Gastrocnemius medialis (tissue), 4 donors: ENCODE data around the gene PLAAT2.

ENCODE experiments used
- CTCF ChIP-seq, 5 experiments: fragments of 450-650 bp in 3 of 5; fragments of 200-600 bp in 2 of 5; sonication (generic) in 2 of 5; IDR thresholded peaks in 4 of 5; conservative IDR thresholded peaks in 1 of 5; 1 replicate in 4 of 5; 2 replicates in 1 of 5; pipeline ENCODE4 v1.5.1; 2016 to 2019; ENCODE audit warnings: antibody characterized with exemption in 5 of 5, mild to moderate bottlenecking in 3 of 5, moderate library complexity in 3 of 5
- POLR2A ChIP-seq, 2 donors: fragments of 450-650 bp; IDR thresholded peaks; one replicate each; pipeline ENCODE4 v1.6.1; 2017; ENCODE audit warnings: antibody characterized with exemption in 2 of 2, mild to moderate bottlenecking in 2 of 2, moderate library complexity in 2 of 2

DNA sequence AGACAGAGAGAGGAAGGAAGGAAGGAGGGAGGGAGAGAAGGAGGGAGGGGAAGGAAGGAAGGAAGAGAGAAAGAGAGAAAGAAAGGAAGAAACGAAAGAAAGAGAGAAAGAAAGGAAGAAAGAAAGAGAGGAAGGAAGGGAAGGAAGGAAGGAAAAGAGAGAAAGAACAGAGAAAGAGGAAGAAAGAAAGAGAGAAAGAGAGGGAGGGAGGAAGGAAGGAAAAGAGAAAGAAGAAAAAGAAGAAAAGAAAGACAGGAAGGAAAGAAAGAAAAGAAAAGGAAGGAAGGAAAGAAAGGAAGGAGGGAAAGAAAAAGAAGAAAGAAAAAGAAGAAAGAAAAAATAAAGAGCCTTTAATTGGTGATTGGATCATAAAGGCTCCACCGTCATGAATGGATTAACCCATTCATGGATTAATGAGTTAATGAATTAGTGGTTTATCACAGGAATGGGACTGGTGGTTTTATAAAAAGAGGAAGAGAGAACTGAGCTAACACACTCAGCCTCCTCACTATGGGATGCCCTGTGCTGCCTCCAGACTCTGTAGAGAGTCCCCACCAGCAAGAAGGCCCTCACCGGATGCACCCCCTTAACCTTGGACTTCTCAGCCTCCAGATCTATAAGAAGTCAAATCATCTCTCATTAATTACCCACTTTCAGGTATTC is 9.0 kb upstream of the PLAAT2 start:
- no peak for TF ChIP-seq CTCF (IDR thresholded peaks at IDR 0.05 in 4 of 5, conservative IDR thresholded peaks at IDR 0.05 in 1 of 5)
- no peak for TF ChIP-seq POLR2A (IDR thresholded peaks at IDR 0.05)
